ENCODE results near the gene CCDC88B.
"Not testable (repeated sequence)": the region's sequence is repeated elsewhere in the genome, so short reads cannot be mapped to it uniquely, and the experiment has no call there.

Gene CCDC88B

DNA sequence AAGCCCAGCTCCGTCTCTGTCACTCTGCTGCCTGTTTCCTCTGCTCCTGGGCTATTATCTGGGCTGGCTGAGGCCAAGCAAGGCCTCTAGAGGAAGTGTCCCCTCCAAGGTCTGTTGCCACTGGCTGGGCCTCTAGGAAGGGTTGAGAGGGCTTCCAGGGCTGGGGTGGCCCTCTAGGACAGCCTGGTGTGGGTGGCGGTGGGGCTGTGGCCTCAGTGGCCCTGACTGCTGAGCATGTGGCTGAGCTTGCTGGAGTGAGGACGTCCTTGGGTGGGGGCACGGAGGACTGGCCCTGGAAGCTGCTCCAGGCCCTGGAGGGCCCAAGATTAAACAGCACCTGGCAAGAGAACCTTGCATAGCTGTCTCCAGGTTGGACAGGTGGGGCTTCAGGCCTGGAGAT, 16.0 kb upstream of the CCDC88B start:
- not testable (repeated sequence) for DNase-seq

DNA sequence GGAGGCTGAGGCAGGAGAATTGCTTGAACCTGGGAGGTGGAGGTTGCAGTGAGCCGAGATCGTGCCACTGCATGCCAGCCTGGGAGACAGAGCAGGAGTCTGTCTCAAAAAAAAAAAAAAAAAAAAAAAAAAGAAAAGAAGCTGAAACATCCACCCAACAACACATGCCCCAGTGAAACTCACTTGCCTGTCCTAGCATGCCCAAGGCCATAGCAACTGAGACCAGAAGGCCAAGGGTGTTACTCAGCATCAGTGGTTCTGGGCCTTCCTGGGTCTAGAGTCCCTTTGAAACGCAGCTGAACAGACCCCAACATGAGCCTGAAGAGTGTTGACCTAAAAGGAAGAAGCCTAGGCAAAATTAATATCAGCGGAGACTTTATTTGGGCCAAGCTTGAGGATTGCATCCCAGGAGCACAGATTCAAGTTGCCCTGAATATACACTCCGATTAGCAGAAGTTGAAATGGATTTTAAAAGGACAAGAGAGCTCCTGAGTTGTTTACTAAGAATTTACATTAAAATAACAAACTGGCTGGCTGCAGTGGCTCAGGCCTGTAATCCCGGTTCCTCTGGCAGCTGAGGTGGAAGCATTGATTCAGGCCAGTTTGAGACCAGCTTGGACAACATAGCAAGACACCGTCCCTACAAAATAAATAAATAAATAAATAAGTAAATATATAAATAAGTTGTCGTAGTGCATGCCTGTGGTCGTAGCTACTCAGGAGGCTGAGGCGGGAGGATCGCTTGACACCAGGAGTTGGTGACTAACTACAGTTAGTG, 15.1 kb upstream of the CCDC88B start:
- DNase-seq: no peak

DNA sequence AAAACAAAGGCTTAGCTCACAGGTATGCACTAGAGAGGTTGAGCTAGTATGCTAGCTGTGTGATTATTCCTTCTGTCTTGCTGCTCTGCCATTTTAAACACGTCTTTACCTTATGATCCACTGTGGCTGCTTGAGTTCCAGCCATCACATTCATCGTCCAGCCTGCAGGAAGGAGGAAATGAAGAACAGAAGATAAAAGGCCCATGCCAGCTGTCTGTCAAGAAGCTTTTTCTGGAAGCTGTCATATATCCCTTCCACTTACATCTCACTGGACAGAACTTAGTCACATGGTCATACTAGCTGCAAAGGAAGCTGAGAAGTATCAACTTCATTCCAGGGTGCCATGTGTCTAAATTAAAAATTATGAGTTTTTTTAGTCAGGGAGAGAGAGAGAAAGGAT, 12.6 kb upstream of the CCDC88B start:
- no peak for DNase-seq

DNA sequence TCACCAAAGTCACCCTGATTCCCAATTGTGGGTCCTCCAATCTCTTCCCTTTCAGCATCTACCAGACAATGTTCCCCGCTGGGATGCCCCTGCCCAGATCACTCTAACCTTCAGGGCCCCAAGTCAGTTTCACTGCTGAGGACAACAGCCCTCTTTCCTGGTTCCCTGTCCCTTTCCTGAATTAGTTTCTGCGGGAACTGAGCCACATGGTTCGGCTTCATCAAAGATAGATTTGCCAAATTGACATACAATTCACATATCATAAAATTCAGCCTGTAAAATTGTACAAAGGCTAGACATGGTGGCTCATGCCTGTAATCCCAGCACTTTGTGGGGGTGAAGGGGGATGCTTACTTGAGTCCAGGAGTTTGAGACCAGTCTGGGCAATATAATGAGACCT, 12.0 kb upstream of the CCDC88B start:
- no peak for DNase-seq

DNA sequence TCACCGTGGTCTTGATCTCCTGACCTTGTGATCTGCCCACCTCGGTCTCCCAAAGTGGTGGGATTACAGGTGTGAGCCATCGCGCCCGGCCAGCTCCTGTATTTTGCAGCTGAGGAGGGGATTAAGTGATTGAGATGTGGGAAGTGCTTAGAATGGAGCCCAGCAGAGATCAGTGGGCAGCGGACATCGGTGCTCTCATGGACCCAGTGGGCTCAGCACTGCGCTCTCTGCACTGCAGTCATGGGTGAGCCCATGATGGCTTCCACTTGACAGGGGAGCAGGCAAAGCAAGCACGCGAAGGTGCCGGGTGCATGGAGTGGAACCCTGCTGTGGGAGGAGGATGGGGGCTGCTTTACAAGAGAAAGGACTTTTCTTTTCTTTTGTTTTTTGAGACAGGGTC, 9.1 kb upstream of the CCDC88B start:
- DNase-seq: no peak

DNA sequence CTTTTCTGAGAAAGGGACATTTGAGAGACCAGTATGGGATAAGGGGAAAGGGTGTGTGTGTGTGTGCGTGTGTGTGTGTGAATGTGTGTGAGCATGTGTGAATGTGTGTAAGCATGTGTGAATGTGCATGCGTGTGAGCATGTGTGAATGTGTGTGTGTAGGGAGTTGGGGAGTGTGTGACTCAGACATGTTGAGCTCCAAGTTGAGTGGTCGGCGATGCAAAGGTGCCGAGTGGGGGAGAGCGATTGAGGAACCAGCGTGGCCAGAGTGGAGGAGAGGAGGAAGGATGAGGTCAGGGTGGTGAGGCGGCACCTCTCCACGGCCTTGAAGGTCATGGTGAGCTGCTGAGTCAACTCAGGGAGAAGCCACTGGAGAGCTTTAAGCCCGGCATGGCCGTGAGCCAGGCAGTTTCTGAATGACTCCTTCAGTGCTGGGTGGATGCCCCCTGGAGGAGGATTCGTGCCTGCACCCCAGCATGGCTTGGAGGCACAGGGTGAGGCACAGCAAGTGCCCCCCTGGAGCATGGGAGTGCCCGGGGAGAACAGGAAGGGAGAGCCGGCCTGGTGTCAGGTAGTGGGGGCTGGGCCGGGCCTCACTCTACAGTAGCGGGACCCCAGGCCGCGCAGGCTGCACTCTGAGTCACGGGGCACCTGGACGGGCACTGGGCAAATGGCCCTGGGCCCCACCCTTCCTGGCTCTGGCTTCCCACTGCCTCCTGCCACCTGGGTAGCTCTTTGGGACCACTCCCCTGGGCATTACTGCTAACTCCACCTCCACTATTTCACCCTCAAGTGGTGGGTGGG, 8.2 kb upstream of the CCDC88B start:
- peak; percentile 73 for DNase-seq

DNA sequence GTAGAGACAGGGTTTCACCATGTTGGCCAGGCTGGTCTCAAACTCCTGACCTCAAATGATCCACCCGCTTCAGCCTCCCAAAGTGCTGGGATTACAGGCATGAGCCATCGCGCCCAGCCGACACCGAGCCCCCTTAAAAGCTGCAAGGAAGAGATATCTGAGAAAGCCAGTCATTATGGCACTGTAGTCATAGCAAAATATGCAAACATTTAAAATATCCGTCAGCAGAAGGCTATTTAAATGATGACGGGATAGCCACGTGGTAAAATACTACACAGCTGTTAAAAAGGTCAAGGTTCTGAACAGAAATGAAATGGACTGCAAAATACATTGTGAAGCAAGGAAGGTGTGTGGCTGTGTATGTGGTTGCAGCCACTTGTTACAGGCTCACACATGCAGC, 6.4 kb upstream of the CCDC88B start:
- no peak for DNase-seq

DNA sequence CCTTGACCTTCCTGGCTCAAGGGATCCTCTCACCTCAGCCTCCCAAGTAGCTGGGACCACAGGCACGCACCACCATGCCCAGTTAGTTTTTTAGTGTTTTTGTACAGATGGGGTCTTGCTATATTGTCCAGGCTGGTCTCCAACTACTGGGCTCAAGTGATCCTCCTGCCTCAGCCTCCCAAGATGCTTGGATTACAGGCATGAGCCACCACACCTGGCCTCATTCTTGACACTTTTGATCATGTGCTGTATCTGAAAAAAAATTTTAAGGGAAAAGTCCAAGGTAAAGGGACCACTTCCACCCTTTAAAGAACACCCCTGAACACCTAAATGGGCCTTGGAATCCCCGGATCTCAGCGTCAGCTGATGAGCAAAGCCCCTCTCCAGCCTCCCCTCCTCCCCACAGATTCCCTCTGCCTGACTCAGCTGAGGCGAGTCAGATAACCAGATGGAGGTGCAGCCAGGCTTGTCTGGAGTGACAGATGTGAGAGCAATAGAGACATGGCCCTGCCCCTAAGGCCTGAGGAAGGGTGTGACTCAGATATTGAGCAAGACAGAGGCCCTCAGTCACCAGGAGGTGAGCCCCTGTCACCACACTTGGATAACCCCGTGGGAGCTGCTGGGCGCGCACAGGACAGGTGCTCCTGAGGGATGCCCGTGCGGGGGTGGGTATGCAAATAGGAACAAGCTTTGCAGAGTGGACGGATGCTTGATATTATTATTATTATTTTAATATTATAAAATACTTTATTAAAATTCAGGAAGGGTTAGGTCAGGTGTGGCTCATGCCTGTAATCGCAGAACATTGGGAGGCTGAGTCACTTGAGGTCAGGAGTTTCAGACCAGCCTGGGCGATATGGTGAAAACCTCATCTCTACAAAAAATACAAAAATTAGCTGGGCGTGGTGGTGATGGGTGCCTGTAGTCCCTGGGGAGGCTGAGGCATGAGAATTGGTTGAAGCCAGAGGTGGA, 5.0 kb upstream of the CCDC88B start:
- peak; percentile 84 for DNase-seq

DNA sequence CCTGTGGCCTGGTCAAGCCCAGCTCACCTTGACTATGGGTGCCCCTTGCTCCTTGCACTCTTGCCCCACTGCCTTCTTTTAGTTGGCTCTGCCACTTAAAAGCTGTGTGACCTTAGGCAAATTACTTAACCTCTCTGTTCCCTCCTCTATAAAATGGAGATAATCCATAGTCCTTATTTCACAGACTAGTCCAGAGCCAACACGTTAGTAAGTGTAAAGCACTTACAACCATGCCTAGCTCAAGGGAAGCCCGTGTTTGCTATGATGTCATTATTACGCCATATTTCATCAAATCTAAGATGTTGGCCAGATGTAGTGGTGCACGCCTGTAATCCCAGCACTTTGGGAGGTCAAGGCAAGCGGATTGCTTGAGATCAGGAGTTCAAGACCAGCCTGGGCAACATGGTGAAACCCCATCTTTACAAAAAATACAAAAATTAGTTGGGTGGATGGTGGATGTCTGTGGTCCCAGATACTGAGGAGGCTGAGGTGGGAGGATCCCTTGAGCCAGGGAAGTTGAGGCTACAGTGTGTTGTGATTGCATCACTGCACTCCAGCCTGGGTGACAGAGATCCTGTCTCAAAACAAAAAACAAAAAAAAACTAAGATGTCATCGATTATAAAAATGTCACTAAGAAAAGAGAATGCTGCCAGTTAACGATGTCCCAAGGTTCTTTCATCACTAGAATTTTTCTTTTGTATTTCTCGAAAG, 2.3 kb upstream of the CCDC88B start:
- no peak for DNase-seq

DNA sequence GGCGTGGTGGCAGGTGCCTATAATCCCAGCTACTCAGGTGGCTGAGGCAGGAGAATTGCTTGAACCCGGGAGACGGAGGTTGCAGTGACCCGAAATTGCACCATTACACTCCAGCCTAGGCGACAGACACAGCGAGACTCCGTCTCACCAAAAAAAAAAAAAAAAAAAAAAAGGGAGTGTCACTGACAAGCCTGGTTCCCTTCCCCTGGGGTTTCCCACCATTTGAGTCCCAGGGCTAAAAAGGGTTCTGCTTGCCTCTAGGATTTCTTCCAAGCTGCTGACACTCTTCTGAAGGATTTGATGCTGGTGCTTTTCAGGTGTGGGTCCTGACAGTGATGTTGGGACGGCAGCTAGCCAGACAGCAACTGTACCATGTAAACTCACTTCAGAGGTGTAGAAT, 1.3 kb upstream of the CCDC88B start:
- DNase-seq: no peak

DNA sequence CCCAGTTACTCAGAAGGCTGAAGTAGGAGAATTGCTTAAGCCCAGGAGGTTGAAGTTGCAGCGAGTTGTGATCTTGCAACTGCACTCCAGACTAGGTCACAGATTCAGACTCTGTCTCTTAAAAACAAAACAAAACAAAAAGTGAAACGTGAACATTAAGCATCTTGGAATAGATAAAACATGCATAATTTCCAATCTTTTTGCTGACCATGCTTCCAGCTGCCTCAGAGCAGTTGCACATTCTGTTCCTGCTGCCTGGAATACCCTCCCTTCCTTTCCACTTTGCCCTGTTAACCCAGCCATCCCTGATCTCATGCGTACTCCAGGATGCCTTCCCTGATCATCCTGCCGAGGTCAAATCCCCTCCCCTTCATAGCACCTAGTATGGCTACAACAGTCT, 718 bp upstream of the CCDC88B start:
- DNase-seq: no peak

DNA sequence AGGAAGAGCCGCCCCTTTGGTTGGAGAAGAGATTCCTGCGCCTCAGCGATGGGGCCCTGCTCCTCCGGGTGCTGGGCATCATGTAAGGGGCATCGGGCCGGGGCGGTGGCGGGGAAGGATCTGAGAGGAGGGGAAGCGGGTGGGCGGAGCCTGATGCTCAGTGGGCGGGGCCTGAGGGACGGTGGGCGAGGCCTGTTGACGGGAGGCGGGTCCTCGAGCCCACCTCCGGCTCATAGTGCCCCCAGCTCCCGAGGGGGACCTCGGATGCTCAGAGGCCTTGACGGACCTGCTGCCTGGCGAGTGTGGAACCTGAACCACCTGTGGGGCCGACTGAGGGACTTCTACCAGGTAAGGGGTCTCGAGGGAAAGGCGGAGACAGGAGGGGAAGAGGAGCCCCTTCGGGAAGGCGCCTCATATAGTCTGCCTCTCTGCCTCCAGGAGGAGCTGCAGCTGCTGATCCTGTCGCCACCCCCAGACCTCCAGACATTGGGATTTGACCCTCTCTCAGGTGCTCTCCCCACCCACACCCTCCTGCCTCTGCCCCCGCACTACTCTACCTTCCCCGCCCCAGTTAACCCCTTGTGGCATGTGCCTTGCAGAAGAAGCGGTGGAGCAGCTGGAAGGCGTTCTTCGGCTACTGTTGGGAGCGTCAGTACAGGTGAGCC, 799 bp downstream of the CCDC88B start:
- no peak for DNase-seq

DNA sequence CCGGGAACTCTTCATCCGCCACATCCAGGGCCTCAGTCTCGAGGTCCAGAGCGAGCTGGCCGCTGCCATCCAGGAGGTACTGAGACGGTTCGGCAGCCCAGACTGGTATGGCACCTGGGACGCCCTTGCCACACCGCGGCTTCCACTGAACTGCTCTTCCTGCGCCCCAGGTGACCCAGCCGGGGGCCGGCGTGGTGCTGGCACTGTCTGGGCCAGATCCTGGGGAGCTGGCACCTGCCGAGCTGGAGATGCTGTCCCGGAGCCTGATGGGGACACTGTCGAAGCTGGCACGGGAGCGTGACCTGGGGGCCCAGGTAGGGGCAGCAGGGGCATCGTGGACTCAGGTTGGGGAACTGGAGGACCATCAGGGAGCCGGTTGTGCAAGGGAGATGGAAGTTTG, 1.4 kb downstream of the CCDC88B start:
- no peak for DNase-seq

DNA sequence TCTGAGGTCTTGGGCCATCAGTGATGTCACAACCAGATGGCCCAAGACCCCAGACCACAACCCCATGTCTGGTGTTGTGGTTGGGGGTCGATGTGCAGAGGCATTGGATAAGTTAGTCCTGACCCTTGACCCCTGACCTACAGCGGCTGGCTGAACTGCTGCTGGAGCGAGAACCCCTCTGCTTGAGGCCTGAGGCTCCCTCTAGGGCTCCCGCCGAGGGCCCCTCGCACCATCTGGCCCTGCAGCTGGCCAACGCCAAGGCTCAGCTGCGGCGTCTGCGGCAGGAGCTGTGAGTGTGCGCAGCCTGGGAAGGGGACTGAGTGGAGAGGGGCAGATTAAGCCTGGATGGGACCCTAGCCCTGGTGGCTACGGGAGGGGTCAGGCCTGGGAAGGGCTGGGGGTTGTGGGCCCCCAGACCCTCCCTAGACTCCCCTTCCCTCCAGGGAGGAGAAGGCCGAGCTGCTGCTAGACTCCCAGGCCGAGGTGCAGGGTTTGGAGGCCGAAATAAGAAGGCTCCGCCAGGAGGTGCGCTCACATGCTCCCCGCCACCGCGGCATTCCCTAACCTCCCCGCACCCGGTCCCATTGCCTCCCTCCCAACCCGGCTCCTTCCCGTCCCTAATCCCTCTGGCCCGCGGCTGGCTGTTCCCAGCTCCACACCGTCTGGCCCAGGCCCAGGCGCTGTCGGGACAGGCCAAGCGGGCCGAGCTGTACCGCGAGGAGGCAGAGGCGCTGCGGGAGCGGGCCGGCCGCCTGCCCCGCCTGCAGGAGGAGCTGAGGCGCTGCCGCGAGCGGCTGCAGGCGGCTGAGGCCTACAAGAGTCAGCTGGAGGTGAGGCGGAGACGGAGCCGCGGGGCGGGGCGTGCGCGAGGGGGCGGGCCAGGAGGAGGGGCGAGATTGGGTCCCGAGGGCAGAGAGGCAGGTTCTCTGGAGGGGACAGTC, 2.1 kb downstream of the CCDC88B start:
- DNase-seq: peak; percentile 80

DNA sequence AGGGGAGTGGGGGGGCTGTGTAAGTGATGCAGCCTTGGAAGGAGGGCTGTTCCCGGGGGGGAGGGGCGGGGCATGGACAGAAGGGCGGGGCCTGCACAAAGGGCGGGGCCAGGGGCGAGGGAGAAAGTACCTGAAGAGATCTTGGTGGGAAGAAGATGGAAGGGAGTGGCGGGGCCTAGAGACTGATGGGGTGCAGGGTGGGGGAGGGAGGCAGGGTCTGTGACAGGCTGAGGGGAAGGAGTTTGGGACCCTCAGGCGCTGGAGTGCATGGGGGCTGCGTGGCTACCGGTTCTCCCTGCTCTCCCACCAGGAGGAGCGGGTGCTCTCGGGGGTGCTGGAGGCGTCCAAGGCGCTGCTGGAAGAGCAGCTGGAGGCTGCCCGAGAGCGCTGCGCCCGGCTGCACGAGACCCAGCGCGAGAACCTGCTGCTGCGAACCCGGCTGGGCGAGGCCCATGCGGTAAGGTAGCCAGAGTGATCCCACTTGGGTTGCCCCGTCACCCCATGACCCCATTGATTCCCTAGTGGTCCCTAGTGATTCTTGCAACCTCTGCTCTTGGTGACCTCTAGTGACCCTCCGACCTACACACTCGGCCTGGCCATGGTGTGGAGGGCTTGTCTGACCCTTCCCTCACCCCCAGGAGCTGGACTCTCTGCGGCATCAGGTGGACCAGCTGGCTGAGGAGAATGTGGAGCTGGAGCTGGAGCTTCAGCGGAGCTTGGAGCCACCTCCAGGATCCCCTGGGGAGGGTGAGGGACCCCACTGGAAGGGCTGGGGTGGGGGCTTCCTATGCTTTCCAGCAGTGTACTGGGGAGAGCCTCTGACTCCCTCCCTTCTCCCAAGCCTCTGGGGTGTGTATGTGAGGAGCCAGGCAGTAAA, 3.1 kb downstream of the CCDC88B start:
- DNase-seq: no peak

DNA sequence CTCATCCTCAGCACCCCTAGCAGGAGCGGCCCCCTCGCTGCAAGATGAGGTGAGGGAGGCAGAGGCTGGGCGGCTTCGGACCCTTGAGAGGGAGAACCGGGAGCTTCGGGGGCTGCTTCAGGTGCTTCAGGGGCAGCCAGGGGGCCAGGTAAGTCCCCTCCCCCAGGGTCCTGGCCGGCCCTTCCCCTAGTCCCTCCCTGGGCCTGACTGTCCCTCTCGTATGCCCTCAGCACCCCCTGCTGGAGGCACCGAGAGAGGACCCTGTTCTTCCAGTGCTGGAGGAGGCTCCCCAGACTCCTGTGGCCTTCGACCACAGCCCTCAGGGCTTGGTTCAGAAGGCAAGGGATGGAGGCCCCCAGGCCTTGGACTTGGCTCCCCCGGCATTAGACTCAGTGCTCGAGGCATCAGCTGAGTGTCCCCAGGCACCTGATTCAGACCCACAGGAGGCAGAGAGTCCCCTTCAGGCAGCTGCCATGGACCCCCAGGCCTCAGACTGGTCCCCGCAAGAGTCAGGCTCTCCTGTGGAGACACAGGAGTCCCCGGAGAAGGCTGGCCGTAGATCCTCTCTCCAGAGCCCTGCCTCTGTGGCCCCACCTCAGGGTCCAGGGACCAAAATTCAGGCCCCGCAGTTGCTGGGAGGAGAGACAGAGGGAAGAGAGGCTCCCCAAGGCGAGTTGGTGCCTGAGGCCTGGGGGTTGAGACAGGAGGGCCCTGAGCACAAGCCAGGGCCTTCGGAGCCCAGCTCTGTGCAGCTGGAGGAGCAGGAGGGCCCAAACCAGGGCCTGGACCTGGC, 4.0 kb downstream of the CCDC88B start:
- peak; percentile 16 for DNase-seq

DNA sequence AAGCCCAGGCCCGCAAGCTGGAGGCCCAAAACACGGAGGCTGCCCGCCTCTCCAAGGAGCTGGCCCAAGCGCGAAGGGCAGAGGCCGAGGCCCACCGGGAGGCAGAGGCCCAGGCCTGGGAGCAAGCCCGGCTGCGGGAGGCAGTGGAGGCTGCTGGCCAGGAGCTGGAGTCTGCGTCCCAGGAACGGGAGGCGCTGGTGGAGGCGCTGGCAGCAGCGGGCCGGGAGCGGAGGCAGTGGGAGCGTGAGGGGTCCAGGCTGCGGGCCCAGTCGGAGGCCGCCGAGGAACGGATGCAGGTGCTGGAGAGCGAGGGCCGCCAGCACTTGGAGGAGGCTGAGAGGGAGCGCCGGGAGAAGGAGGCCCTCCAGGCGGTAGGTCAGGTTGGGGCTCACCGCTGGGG, 4.8 kb downstream of the CCDC88B start:
- DNase-seq: no peak

DNA sequence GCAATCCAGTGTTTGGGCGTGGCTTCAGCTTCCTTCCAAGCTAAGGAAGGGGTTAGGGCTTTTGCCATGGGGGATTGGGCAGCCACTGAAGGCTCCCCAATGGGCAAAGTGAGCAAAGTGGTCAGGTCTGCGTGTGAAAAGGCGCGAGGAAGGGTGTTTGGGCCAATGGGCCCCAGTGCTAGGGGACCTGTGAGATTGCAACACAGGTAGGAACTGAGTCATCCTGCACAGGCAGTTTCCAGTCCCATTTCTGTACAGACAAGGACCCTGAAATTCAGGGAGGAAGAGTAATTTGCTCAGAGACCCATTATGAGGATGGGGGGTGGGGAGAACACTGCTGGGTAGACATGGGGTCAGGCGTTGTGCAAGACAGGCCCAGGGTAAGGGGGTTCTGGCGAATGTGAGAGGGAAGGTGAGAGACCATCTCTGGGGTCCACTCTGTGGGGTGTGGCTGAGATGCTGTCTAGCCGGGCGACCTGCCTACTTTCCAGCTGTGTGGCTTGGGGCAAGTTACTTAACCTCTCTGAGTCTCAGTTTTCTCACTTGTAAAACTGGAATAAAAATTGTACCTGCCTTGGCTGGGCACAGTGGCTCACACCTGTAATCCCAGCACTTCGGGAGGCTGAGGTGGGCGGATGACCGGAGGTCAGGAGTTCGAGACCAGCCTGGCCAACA, 7.3 kb downstream of the CCDC88B start:
- DNase-seq: no peak
